ENCODE results near the gene MUC4.

DNA sequence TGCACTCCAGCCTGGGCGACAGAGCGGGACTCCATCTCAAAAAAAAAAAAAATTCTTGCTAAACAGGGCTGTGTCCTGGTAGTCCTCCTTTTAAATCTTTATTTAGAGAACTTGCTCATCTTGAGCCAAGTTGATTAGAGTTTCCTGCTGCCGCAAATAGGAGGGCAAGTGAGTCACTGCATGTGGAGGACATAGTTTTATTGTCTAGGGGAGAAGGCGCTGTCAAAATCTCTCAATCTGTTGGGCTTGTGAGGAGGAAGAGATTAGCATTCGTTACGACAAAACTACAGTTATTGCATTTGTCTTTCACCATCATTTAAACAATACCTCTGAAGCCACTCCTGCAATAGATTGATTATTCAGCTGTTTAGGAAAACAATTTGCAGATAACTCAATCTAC lies 11.5 kb downstream of the MUC4 start:
- TF ChIP-seq POLR2A (IDR thresholded peaks at IDR 0.05), result no peak
- TF ChIP-seq, protein P1, sequence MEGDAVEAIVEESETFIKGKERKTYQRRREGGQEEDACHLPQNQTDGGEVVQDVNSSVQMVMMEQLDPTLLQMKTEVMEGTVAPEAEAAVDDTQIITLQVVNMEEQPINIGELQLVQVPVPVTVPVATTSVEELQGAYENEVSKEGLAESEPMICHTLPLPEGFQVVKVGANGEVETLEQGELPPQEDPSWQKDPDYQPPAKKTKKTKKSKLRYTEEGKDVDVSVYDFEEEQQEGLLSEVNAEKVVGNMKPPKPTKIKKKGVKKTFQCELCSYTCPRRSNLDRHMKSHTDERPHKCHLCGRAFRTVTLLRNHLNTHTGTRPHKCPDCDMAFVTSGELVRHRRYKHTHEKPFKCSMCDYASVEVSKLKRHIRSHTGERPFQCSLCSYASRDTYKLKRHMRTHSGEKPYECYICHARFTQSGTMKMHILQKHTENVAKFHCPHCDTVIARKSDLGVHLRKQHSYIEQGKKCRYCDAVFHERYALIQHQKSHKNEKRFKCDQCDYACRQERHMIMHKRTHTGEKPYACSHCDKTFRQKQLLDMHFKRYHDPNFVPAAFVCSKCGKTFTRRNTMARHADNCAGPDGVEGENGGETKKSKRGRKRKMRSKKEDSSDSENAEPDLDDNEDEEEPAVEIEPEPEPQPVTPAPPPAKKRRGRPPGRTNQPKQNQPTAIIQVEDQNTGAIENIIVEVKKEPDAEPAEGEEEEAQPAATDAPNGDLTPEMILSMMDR (IDR thresholded peaks at IDR 0.05), result no peak
